ENCODE results near the gene OR1S2. TPM values are rescaled to one million over a fixed set of nuclear protein-coding genes. Genes with fewer than 3 reads are reported as not detected.

Gene OR1S2
- total RNA-seq, 1 donor from 2014 or later = not detected

Other genes starting within 250 kb of the OR1S2 start
- gene OR9Q1, start 180.3 kb downstream of the OR1S2 start, total RNA-seq = not detected in 2 replicates
- gene OR6Q1, start 173.2 kb downstream of the OR1S2 start, total RNA-seq = not detected in 2 replicates
- not detected in 2 replicates for gene OR9I1, start 78.6 kb downstream of the OR1S2 start, total RNA-seq
- not detected in 2 replicates for gene OR9Q2, start 15.1 kb downstream of the OR1S2 start, total RNA-seq
- gene OR1S1, start 8.6 kb upstream of the OR1S2 start, total RNA-seq = not detected in 2 replicates
- not detected in 2 replicates for gene OR10Q1, start 24.8 kb upstream of the OR1S2 start, total RNA-seq
- gene OR10W1, start 64.1 kb upstream of the OR1S2 start, total RNA-seq = not detected in 2 replicates
- not detected in 2 replicates for gene OR5B17, start 154.9 kb upstream of the OR1S2 start, total RNA-seq
- not detected in 2 replicates for gene OR5B3, start 202.7 kb upstream of the OR1S2 start, total RNA-seq
- not detected in 2 replicates for gene OR5B2, start 224.0 kb upstream of the OR1S2 start, total RNA-seq
- not detected in 2 replicates for gene OR5B12, start 238.1 kb upstream of the OR1S2 start, total RNA-seq

Measured in bronchial epithelial cell (primary cell).